CD4-positive, alpha-beta T cell treated with Interferon alpha-2 for 1 hour (primary cell): ENCODE data around the gene MMRN2.
"Not testable (repeated sequence)": the region's sequence is repeated elsewhere in the genome, so short reads cannot be mapped to it uniquely, and the experiment has no call there.

Experiments
- DNase-seq, 2 donors: peaks; one replicate each; pipeline ENCODE4 v3.0.0-alpha.2; 2020 to 2022

The MMRN2 gene, protein sequence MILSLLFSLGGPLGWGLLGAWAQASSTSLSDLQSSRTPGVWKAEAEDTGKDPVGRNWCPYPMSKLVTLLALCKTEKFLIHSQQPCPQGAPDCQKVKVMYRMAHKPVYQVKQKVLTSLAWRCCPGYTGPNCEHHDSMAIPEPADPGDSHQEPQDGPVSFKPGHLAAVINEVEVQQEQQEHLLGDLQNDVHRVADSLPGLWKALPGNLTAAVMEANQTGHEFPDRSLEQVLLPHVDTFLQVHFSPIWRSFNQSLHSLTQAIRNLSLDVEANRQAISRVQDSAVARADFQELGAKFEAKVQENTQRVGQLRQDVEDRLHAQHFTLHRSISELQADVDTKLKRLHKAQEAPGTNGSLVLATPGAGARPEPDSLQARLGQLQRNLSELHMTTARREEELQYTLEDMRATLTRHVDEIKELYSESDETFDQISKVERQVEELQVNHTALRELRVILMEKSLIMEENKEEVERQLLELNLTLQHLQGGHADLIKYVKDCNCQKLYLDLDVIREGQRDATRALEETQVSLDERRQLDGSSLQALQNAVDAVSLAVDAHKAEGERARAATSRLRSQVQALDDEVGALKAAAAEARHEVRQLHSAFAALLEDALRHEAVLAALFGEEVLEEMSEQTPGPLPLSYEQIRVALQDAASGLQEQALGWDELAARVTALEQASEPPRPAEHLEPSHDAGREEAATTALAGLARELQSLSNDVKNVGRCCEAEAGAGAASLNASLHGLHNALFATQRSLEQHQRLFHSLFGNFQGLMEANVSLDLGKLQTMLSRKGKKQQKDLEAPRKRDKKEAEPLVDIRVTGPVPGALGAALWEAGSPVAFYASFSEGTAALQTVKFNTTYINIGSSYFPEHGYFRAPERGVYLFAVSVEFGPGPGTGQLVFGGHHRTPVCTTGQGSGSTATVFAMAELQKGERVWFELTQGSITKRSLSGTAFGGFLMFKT

DNA sequence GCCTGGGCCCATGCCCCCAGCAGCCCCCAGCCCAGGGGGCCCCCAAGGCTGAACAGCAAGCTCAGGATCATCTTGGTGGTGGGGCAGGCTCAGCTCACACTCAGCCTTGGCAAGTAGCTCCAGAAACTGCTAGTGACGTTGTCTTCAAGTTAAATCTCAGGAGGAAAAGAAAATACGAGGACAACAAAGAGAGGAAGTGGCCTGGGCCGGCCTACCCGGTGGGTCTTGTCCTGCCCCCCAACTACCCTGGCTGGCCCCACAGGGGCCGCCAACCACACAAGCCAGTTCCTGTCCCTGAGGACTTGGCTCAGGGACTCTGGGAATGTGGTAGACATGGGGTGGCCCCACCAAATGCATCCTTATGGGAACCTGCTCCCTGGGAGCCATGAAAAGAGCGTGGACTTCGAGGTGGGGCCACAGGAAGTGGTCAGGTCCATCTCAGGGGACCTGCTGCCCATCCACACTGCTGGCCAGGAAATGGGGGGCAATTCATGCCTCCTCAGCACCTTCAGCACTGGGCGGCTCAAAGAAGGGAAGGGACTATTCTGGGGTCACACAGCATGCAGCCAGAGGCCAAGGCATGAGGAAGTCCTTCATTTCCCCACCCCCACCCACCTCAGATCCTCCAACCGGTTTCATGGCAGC is at the start of gene MMRN2:
Gene MMRN2 (minus strand): TSS at position 145 of the 645 bp plus-strand sequence. CDS start 74 bp downstream, at position 71.
- no peak for DNase-seq

DNA sequence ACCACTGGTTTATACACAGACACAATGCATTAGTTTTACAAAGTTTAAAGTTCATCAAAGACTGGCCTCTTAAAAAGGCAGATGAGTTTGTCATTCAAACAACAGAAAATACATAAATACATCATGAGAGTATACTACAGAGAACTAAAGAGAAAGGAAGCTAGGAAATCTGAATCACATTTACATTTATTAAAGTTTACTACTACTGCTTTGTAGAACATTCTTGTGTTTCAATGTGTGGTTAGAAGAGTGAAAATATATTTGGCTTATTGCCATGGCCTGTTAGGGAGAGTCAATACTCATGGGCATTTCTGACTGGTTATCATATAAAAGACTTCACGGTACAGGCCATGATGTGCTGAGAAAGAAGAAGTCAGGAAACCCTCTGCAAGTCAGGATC is 49.7 kb upstream of the MMRN2 start:
- DNase-seq, result not testable (repeated sequence)

DNA sequence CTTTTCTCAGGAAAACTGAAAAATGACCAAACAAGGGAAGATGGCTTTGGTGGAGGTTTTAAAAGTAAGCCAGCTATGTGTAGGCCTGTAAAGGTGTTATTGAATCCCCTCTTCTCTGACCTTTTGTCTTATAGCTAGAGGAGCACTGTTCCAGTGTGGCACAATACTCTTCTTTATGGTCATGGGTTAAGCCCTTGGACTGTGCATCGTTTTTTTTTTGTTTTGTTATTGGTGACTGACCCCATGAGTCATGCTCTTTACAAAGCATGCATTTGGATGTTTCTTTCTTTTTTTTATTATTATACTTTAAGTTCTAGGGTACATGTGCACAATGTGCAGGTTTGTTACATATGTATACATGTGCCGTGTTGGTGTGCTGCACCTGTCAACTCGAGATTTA is 43.1 kb upstream of the MMRN2 start:
- no peak for DNase-seq

DNA sequence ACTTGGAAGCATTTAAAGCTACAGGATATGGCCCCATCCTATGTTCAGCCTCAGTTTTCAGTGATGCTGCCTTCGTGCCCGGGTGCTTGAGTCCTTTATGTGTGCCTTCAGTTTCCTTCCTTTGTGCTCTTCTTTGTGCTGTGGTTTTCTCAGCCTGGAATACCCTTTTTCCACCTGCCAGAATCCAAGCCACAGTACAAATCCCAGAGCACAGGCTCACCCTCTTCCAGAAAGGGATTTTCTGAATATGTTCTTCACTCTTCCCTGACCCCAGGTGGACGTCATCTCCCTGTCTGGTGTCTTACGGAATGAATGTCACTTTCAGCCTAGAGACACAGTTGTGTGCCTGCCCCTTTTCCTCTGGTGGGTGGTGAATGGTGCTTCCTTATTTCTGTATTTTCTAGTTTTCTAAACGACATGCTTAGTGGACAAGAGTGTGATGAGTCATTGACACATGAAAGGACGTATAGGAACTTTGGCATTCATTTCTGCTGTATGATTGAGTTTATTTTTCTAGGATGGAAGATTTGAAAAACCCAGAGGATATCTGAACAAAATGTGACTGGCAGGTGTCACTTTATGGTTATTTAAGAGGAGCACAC is 42.5 kb upstream of the MMRN2 start:
- not testable (repeated sequence) for DNase-seq

DNA sequence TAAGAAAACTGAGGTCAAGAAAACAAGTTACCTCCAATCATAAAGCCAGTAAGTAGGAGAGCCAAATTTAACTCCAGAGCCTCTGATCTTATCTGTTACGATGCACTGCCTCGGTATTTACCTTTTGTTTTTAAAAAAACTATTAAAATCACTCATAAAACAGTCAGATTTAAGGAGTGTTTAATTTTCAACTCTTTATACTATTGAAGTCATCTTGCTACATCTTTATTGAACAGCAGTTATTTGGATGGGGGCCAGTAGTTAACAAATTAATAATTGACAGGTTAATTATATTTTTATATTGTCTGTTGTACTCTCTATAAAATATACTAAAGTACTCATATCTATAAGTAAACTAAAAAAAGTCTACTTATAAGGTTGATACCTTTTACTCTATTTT is 35.5 kb upstream of the MMRN2 start:
- no peak for DNase-seq

DNA sequence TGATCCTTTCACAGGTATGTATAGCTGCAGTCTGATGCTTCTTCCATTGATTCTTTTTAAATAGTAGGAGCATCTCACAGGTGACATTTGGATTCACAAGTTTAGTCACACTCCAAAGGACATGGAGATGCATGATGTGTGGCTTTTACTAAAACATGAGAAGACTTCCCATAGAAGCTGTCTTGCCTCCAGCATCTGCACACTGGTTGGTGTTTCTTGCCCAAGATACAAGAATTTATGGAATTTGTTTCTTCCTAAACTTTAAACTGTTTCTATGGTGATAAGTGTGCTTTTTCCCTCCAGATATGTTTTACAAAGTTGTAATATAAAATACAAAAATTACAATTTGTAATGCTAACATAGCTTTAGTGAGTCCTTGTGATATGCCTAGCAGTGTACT is 35.0 kb upstream of the MMRN2 start:
- no peak for DNase-seq

DNA sequence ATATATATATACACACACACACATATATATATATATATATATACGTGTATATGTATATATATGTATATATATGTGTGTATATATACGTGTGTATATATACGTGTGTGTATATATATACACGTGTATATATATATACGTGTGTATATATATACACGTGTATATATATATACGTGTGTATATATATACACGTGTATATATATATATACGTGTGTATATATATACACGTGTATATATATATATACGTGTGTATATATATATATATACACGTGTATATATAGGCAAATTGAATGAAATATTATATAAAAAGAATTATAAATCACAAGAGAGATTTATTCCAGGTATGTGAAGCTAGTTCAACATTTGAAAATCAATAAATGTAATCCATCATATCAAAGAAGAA is 33.9 kb upstream of the MMRN2 start:
- DNase-seq, result not testable (repeated sequence)

DNA sequence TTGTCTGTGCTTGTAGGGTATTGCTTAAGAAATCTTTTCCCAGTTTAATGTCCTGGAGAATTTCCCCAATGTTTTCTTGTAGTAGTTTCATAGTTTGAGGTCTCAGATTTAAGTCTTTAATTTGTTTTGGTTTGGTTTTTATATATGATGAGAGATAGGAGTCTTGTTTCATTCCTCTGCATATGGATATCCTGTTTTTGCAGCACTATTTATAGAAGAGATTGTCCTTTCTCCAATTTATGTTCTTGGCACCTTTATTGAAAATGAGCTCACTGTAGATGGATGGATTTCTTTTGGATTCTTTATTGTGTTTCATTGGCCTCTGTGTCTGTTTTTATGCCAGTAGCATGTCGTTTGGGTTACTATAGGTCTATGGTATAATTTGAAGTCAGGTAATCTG is 31.1 kb upstream of the MMRN2 start:
- DNase-seq, result no peak

DNA sequence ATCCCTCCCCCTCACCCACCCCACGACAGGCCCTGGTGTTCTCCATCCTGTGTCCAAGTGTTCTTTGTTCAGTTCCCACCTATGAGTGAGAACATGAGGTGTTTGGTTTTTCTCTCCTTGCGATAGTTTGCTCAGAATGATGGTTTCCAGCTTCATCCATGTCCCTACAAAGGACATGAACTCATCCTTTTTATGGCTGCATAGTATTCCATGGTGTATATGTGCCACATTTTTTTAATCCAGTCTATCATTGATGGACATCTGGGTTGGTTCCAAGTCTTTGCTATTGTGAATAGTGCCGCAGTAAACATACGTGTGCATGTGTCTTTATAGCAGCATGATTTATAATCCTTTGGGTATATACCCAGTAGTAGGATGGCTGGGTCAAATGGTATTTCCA is 27.1 kb upstream of the MMRN2 start:
- DNase-seq, result not testable (repeated sequence)

DNA sequence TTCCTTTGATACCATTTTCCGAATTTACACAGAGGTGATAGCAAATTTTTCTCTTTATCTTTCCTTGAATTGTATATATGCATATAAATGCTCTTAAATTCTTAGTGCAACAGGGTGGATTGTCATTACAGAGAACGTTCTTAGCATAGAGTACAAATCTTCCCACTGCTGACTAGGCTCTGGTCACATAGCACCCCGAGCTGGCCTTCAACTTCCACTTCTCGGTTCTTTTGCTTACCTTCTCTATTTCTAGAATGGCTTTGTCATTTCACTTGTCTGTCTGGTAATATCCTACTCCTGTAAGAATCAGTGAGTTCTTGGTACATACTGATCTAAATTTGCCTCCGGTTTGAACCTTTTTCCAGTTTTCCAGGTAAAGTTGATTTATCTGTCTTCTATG is 24.3 kb upstream of the MMRN2 start:
- no peak for DNase-seq

DNA sequence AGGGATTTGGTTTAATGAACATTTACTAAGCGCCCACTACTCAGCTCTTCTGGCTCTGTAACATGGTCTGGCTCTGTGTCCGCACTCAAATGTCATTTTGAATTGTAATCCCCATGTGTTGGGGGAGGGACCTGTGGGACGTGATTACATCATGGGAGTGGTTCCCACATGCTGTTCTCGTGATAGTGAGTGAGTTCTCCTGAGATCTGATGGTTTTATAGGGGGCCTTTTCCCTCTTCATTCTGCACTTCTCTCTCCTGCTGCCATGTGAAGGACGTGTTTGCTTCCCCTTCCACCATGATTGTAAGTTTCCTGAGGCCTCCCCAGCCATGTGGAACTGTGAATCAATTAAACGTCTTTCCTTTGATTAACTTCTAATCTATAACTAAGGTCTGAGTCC is 23.6 kb upstream of the MMRN2 start:
- not testable (repeated sequence) for DNase-seq

DNA sequence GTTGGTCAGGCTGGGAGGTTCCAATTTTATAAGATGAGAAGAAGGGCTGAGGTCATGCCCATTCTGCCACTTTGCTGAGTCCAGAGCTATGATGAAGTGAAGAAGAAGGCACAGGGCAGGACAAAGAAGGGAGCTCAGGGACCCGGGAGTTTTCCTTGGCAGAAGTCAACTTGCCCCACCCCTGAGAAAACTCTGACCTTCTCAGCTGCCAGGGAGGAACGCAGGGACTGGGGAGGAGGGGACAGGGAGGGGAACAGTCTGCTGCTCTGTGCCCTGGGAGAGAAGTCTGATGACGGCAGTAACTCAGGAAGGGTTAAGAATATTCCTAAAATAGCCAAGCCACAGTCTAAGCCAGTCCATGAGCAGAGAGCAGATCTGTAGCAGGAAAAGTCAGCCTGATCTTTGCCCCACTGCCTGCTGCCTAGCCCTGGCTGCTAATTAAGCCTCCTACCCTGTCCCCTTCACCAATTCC is 22.6 kb upstream of the MMRN2 start:
- no peak for DNase-seq

DNA sequence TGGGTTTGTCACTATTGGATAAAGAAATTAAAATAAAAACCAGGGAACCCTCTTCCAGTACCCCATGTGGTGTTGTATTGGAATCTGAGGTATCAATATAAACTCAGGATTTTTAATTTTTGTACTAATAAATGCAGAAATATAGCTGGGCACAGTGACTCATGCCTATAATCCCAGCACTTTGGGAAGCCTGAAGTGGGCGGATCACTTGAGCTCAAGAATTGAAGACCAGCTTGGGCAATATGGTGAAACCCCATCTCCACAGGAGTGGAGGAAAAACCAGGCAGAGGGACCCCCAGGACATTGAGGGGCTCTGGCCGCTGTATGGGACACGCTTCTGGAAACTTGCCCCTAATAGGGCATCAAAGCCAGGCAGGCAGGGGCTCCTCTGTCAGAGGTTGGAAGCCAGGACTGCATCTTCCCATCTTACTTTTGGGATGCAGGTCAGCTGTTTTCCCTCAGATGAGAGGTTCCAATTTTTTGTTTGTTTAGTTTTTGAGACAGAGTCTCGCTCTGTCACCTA is 21.9 kb upstream of the MMRN2 start:
- DNase-seq, result no peak

DNA sequence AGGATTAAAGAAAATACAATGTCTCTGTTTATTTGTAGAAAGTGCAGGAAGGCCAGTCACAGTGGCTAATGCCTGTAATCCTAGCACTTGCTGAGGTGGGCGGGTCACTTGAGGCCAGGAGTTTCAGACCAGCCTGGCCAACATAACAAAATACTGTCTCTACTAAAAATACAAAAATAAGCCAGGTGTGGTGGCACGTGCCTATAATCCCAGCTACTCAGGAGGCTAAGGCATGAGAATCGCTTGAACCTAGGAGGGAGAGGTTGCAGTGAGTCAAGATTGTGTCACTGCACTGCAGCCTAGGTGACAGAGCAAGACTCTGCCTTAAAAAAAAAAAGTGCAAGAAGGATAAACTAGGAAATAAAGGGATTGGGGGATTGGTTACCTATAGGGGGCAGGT is 21.0 kb upstream of the MMRN2 start:
- DNase-seq, result not testable (repeated sequence)

DNA sequence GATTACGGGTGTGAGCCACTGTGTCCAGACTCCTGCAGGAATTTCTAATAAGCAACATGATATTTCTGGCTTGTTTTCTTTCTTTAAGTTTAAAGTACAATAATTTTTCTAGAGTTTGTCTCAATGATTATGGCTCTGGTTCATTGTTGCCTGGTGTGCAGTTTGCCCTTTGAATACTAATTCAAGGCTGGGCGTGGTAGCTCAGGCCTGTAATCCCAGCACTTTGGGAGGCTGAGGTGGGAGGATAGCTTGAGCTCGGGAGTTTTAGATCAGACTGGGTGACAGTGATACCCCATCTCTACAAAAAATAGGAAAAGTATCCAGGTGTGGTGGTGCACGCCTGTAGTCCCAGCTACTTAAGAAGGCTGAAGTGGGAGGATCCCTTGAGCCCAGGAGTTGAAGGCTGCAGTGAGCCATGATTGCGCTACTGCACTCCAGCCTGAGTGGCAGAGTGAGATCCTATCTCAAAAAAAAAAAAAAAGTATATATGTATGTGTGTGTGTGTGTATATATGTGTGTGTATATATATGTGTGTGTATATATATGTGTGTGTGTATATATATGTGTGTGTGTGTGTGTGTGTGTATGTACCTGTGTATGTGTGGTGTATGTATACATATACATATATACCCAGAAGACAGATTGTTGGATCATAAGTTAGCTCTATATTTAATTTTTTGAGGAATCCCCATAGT is 19.1 kb upstream of the MMRN2 start:
- DNase-seq, result no peak

DNA sequence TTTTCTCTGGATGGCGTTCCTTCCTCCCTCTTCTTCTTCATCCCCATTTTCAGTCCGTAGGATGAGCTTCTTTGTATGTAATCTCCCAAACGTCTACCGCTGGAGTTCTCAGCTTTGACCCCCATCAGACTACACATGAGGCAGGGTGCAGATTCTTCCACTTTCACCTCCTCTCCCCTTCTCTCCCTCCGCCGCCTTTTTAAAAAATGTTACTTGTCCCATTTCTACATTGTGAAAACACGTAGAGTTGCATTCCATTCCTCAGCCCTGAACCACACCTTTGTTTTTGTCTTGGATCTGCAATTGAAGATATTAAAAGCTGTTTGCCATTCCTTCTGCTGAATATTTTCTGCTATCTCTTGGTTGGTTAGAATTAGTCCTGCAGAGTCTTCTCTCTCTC is 17.1 kb upstream of the MMRN2 start:
- no peak for DNase-seq

DNA sequence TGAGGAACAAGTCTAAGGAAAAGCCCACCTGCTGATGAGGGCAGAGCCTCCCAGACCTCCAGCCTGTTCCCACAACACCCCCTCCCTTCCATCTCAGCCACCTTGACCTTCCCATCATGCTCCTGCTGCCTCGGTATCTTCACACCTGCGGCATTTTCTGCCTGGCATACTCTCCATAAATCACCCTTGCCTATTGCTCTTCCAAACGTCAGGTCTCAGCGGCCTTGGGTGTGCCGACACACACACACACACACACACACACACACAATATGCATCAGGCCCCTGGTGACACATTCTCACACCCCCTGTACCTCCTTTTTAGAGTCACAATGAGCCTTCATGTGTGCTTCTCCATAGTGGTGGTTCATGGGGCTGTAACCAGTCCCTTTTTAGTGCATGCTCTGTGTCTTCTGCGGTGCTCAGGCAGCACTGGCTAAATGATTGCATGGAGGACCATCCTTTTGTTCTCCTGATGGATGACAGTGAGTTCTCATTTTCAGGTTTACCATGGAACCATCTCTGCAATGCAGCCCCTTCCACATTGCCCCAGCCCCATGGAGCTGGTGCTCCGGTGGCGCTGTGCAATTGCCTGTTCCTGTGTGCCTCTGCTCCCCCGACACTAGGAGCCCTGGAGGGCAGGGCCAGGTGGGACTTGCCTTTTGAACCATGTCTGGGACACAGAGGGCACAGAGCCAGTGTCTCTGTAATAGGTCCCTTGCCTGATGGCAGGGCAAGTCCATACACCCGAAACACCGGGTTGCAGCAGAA is 15.4 kb upstream of the MMRN2 start:
- DNase-seq, result no peak

DNA sequence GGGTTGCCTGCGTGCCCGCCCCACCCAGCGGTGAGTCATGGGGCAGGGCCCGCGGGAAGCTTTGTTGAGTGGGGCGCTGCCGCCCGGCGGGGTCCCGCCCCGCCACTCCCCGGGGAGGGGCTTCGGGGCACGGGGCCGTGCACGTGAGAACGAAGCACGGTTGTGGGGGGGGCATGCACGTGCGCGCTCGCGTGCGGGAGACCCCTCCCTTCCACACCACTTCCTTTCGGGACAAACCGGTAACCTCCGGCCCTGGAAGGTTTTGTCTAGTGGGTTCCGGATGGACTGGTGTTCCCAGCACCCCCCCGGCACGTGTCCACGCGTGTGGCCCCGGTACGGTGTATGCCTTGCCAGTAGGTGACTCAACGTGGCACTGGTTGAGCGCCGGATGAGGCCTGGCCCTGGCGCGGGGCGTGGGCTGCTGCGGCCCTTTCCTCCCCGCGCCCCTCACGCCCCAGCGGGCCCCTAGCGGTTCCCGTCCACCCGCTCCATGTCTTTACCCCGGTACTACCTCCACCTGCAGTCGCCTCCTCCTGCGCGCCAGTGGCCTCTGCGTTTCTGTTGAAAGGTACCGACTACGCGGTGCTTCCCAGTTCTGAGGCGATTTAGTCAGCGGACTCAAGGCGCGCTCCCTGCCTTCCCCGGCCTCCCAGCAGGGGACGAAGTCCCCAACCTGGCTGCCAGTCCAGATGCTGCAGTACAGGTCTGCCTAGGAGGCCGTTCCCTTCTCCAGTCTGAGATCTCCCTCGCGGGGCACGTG is 14.0 kb upstream of the MMRN2 start:
- DNase-seq, result peak; percentile 89 to 93

DNA sequence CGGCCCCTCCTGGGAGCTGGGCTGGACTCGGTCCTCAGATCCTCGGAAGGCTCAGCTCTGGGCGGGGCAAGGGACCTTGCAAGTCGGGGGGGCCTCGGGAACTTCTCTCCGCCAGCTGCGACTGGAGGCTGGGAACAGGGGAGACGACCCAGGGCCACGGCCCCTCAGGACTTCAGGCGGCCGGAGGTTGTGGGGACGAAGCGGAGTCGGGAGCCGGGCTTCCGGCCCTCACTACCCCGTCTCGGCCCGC is 13.5 kb upstream of the MMRN2 start:
- no peak for DNase-seq

DNA sequence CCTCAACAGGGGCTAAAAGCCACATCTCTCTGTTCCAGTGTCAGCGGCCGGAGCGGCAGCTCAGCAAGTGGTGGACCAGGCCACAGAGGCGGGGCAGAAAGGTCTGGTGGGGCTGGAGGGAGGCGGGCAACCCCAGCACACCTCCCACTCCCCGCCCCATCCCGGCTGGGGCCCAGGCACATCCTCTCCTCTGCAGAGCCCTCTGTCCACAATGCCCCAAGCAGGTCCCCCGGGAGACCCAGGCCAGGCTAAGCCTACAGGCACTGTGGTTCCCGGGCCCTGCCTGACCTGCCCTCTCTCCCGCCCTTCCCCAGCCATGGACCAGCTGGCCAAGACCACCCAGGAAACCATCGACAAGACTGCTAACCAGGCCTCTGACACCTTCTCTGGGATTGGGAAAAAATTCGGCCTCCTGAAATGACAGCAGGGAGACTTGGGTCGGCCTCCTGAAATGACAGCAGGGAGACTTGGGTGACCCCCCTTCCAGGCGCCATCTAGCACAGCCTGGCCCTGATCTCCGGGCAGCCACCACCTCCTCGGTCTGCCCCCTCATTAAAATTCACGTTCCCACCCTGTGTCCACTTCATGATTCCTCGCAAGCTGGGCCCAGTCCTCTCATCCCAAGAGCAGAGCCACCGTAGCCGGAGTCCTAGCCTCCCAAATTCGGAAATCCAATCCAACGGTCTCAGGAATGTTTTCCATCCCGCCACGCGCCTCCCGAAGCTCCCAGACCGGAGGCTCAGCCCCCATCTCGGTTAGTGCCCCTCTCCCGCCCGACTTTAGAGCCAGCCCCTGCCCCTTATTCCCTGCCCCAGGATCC is 13.0 kb upstream of the MMRN2 start:
- peak in 1 of 2 donors; percentile 11 for DNase-seq
